ENCODE results near the gene TMIGD3.

TMIGD3 gene

GRCh38 chr1:111474106-111474505, 29.3 kb downstream of the TMIGD3 start:
- DNase-seq: no peak

GRCh38 chr1:111471538-111471937, 31.9 kb downstream of the TMIGD3 start:
- no peak for DNase-seq

GRCh38 chr1:111471012-111471411, 32.4 kb downstream of the TMIGD3 start:
- DNase-seq: no peak

- DNase-seq: no peak
Measured at GRCh38 chr1:111470596-111470995, 32.8 kb downstream of the TMIGD3 start.

- DNase-seq: no peak
Measured at GRCh38 chr1:111469539-111469938, 33.9 kb downstream of the TMIGD3 start.

- no peak for DNase-seq
Measured at GRCh38 chr1:111468717-111469100, 34.7 kb downstream of the TMIGD3 start.

GRCh38 chr1:111467865-111468716, 35.3 kb downstream of the TMIGD3 start:
- DNase-seq: no peak

GRCh38 chr1:111466480-111466879, 37.0 kb downstream of the TMIGD3 start:
- DNase-seq: no peak

GRCh38 chr1:111465754-111466153, 37.7 kb downstream of the TMIGD3 start:
- no peak for DNase-seq

- no peak for DNase-seq
Measured at GRCh38 chr1:111463029-111463683, 40.3 kb downstream of the TMIGD3 start.

GRCh38 chr1:111462370-111463028, 40.9 kb downstream of the TMIGD3 start:
- DNase-seq: no peak

GRCh38 chr1:111461765-111462164, 41.7 kb downstream of the TMIGD3 start:
- DNase-seq: no peak

GRCh38 chr1:111455642-111456031, 47.8 kb downstream of the TMIGD3 start:
- no peak for DNase-seq

- DNase-seq: no peak
Measured at GRCh38 chr1:111454859-111455641, 48.4 kb downstream of the TMIGD3 start.

GRCh38 chr1:111453706-111454105, 49.7 kb downstream of the TMIGD3 start:
- DNase-seq: no peak

- DNase-seq: no peak
Measured at GRCh38 chr1:111452581-111452980, 50.9 kb downstream of the TMIGD3 start.

GRCh38 chr1:111450185-111450584, 53.2 kb downstream of the TMIGD3 start:
- DNase-seq: no peak

- no peak for DNase-seq
Measured at GRCh38 chr1:111449703-111450017, 53.8 kb downstream of the TMIGD3 start.

- peak; percentile 99 for DNase-seq
Measured at GRCh38 chr1:111448918-111449702, 54.3 kb downstream of the TMIGD3 start, which contains the start of the genes ATP5PB and WDR77. ATP5PB (plus strand) TSS chr1:111449464; CDS start chr1:111449542, 78 bp downstream. WDR77 (minus strand) TSS chr1:111449256; CDS start chr1:111449169, 87 bp downstream.

GRCh38 chr1:111448482-111448917, 54.9 kb downstream of the TMIGD3 start:
- no peak for DNase-seq

- no peak for DNase-seq
Measured at GRCh38 chr1:111446967-111447892, 56.2 kb downstream of the TMIGD3 start.
